Activated T-cell treated with anti-CD3 and anti-CD28 coated beads, Interleukin-2, amount 50 U/mL, for 4 hours (primary cell): ENCODE measurements around the gene UNC5C. TPM values are rescaled to one million over a fixed set of nuclear protein-coding genes. Genes with fewer than 3 reads are reported as not detected.

ENCODE experiments used
- ATAC-seq, 2 donors: fragments of 200-7000 bp; cut with Tn5 transposase; one replicate each; pipeline ENCODE4 v1.10.0; 2021
- DNase-seq: peaks from one replicate; pipeline ENCODE4 v3.0.0-alpha.2; 2020
- H3K27me3 Mint-ChIP-seq: one replicate; pipeline ENCODE4 v1.8.0; 2021; ENCODE audit warnings: low read depth, mixed read lengths
- H3K36me3 Mint-ChIP-seq: one replicate; pipeline ENCODE4 v1.8.0; 2022; ENCODE audit warnings: mixed read lengths; ENCODE audit not compliant: insufficient read depth
- H3K4me1 Mint-ChIP-seq: one replicate; pipeline ENCODE4 v1.8.0; 2021; ENCODE audit warnings: low read depth, mixed read lengths
- H3K4me3 Mint-ChIP-seq: one replicate; pipeline ENCODE4 v1.8.0; 2021; ENCODE audit warnings: mild to moderate bottlenecking, moderate library complexity, mixed read lengths
- H3K9me3 Mint-ChIP-seq: one replicate; pipeline ENCODE4 v1.8.0; 2021; ENCODE audit warnings: mixed read lengths
- total RNA-seq, 3 donors: library from RNA; stranded (reverse); gene quantifications; one replicate each; pipeline ENCODE4 v1.2.1, GENCODE V29; 2021

The UNC5C gene
- total RNA-seq, 3 donors from 2014 or later, result 0.08 TPM; not detected in 2

- no peaks in the 10 kb centered on the region for H3K36me3 Mint-ChIP-seq
- no peak overlapping the region for H3K4me3 Mint-ChIP-seq
- no peaks in the 10 kb centered on the region for H3K9me3 Mint-ChIP-seq
- ATAC-seq (no peak), DNase-seq (no peak)
- peaks cover 10% of the 10 kb centered on the region for H3K4me1 Mint-ChIP-seq
- H3K27me3 Mint-ChIP-seq, result peaks cover 42% of the 10 kb centered on the region
Observed at GRCh38 chr4:95551653-95552052, 2.9 kb upstream of the UNC5C start.

GRCh38 chr4:95550115-95550987 is 1.6 kb upstream of the UNC5C start:
- Mint-ChIP-seq H3K27me3 (peaks cover 51% of the 10 kb centered on the region), H3K4me1 (peaks cover 10% of the 10 kb centered on the region), H3K4me3 (peak overlapping the region; percentile 69), H3K9me3 (no peaks in the 10 kb centered on the region), H3K36me3 (no peaks in the 10 kb centered on the region)
- no peak for ATAC-seq
- no peak for DNase-seq

- no peak for DNase-seq
- Mint-ChIP-seq H3K4me3 (peak overlapping the region; percentile 69), H3K36me3 (no peaks in the 10 kb centered on the region), H3K4me1 (peaks cover 10% of the 10 kb centered on the region), H3K9me3 (no peaks in the 10 kb centered on the region), H3K27me3 (peaks cover 51% of the 10 kb centered on the region)
- ATAC-seq, result peak; percentile 81 to 82
Observed at GRCh38 chr4:95549246-95550114, 707 bp upstream of the UNC5C start.

- no peak for ATAC-seq
- Mint-ChIP-seq H3K4me1 (peaks cover 10% of the 10 kb centered on the region), H3K36me3 (no peaks in the 10 kb centered on the region), H3K27me3 (peaks cover 47% of the 10 kb centered on the region), H3K4me3 (no peak overlapping the region), H3K9me3 (no peaks in the 10 kb centered on the region)
- no peak for DNase-seq
Observed at GRCh38 chr4:95547715-95548471, 880 bp downstream of the UNC5C start.

- no peaks in the 10 kb centered on the region for H3K9me3 Mint-ChIP-seq
- no peaks in the 10 kb centered on the region for H3K36me3 Mint-ChIP-seq
- no peak for DNase-seq
- no peak overlapping the region for H3K4me3 Mint-ChIP-seq
- ATAC-seq, result no peak
- H3K4me1 Mint-ChIP-seq, result peaks cover 10% of the 10 kb centered on the region
- peaks cover 47% of the 10 kb centered on the region for H3K27me3 Mint-ChIP-seq
Observed at GRCh38 chr4:95546866-95547714, 1.7 kb downstream of the UNC5C start.

- H3K27me3 Mint-ChIP-seq, result peaks cover 42% of the 10 kb centered on the region
- no peak for ATAC-seq
- no peak for DNase-seq
- no peaks in the 10 kb centered on the region for H3K36me3 Mint-ChIP-seq
- peaks cover 10% of the 10 kb centered on the region for H3K4me1 Mint-ChIP-seq
- no peak overlapping the region for H3K4me3 Mint-ChIP-seq
- H3K9me3 Mint-ChIP-seq, result no peaks in the 10 kb centered on the region
Observed at GRCh38 chr4:95546221-95546620, 2.6 kb downstream of the UNC5C start.

GRCh38 chr4:95545546-95545945 is 3.2 kb downstream of the UNC5C start:
- no peak for DNase-seq
- Mint-ChIP-seq H3K4me3 (no peak overlapping the region), H3K9me3 (no peaks in the 10 kb centered on the region), H3K4me1 (peaks cover 10% of the 10 kb centered on the region), H3K36me3 (no peaks in the 10 kb centered on the region), H3K27me3 (peaks cover 38% of the 10 kb centered on the region)
- ATAC-seq, result no peak

- no peak for ATAC-seq
- Mint-ChIP-seq H3K9me3 (no peaks in the 10 kb centered on the region), H3K27me3 (peaks cover 30% of the 10 kb centered on the region)
Observed at GRCh38 chr4:95544113-95545103, 4.4 kb downstream of the UNC5C start.

GRCh38 chr4:95541889-95542607 is 6.7 kb downstream of the UNC5C start:
- DNase-seq (no peak), ATAC-seq (no peak)
- Mint-ChIP-seq H3K9me3 (no peaks in the 10 kb centered on the region), H3K4me1 (no peaks in the 10 kb centered on the region), H3K27me3 (peaks cover 11% of the 10 kb centered on the region), H3K4me3 (no peak overlapping the region), H3K36me3 (no peaks in the 10 kb centered on the region)

More at GRCh38 chr4:95544113-95545103, 4.4 kb downstream of the UNC5C start:
- Mint-ChIP-seq H3K4me1 (peaks cover 4% of the 10 kb centered on the region), H3K4me3 (no peak overlapping the region), H3K36me3 (no peaks in the 10 kb centered on the region)
- DNase-seq, result no peak

- no peak for ATAC-seq
- Mint-ChIP-seq H3K27me3 (peaks cover 5% of the 10 kb centered on the region), H3K36me3 (no peaks in the 10 kb centered on the region), H3K9me3 (no peaks in the 10 kb centered on the region), H3K4me1 (no peaks in the 10 kb centered on the region), H3K4me3 (no peak overlapping the region)
- DNase-seq, result no peak
Observed at GRCh38 chr4:95541094-95541493, 7.7 kb downstream of the UNC5C start.

- DNase-seq (no peak), ATAC-seq (no peak)
- H3K4me3 Mint-ChIP-seq, result no peak overlapping the region
- H3K4me1 Mint-ChIP-seq, result no peaks in the 10 kb centered on the region
- H3K36me3 Mint-ChIP-seq, result no peaks in the 10 kb centered on the region
- H3K9me3 Mint-ChIP-seq, result no peaks in the 10 kb centered on the region
- no peaks in the 10 kb centered on the region for H3K27me3 Mint-ChIP-seq
Observed at GRCh38 chr4:95540227-95540626, 8.5 kb downstream of the UNC5C start.

- ATAC-seq (no peak), DNase-seq (no peak)
- no peaks in the 10 kb centered on the region for H3K9me3 Mint-ChIP-seq
- H3K27me3 Mint-ChIP-seq, result no peaks in the 10 kb centered on the region
- H3K4me3 Mint-ChIP-seq, result no peak overlapping the region
- no peaks in the 10 kb centered on the region for H3K4me1 Mint-ChIP-seq
- H3K36me3 Mint-ChIP-seq, result no peaks in the 10 kb centered on the region
Observed at GRCh38 chr4:95539106-95539505, 9.7 kb downstream of the UNC5C start.
